Activated CD4-positive, alpha-beta memory T cell treated with anti-CD3 and anti-CD28 coated beads for 36 hours (primary cell): ENCODE results near the gene TUBB2A. TPM values are rescaled to one million over a fixed set of nuclear protein-coding genes. Genes with fewer than 3 reads are reported as not detected.

Source experiments
- total RNA-seq, 2 experiments: library from RNA; stranded (reverse); gene quantifications; one replicate each; pipeline ENCODE4 v1.2.3, GENCODE V29; 2021

The TUBB2A gene
- total RNA-seq, 2 experiments from 2014 or later: 4.2 to 4.6 TPM

Other genes starting within 250 kb of the TUBB2A start
- 10 to 100 TPM; 59.0 to 64.7 TPM for gene SERPINB6, start 186.0 kb downstream of the TUBB2A start, total RNA-seq
- gene NQO2, start 157.7 kb downstream of the TUBB2A start, total RNA-seq: 10 to 100 TPM; 36.1 to 38.9 TPM
- 10 to 100 TPM; 18.5 to 18.6 TPM for gene RIPK1, start 89.0 kb downstream of the TUBB2A start, total RNA-seq
- gene BPHL, start 38.8 kb downstream of the TUBB2A start, total RNA-seq: 10 to 100 TPM; 10.1 to 11.4 TPM
- under 1 TPM in 1 of 2 experiments, not detected in 1; 0.29 TPM for gene TUBB2B, start 70.1 kb upstream of the TUBB2A start, total RNA-seq
- gene PSMG4, start 101.4 kb upstream of the TUBB2A start, total RNA-seq: 10 to 100 TPM; 24.2 to 25.2 TPM